HG03565 (cell line): ENCODE results near the gene COL16A1.

Source experiments
- ATAC-seq: cut with Tn5 transposase; IDR thresholded peaks from one replicate; pipeline ENCODE4 v1.9.1; 2021; ENCODE audit warnings: mild to moderate bottlenecking, moderate library complexity; ENCODE audit not compliant: unreplicated experiment

The COL16A1 gene

DNA sequence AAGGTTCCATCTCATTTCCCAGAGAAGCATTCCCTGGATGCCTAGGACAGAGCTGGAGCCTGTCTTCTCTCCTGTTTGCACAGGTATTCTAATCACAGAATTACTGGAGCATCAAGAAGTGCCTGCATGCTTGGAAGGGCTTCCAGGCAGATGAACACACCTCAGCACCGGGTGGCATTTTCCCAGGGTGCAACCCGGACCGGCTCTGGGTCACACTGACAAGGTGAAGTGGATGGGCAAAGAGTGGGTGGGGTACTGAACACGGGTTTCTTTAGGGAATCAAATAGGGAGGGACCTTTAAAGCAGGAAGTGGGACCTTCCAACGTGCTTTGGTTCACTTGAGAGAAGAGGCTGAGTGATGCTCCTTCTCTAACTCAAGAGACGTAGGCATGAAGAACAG, 52.1 kb downstream of the COL16A1 start:
- ATAC-seq, result no peak

GRCh38 chr1:31651089-31651420, 52.8 kb downstream of the COL16A1 start:
- ATAC-seq, result no peak

DNA sequence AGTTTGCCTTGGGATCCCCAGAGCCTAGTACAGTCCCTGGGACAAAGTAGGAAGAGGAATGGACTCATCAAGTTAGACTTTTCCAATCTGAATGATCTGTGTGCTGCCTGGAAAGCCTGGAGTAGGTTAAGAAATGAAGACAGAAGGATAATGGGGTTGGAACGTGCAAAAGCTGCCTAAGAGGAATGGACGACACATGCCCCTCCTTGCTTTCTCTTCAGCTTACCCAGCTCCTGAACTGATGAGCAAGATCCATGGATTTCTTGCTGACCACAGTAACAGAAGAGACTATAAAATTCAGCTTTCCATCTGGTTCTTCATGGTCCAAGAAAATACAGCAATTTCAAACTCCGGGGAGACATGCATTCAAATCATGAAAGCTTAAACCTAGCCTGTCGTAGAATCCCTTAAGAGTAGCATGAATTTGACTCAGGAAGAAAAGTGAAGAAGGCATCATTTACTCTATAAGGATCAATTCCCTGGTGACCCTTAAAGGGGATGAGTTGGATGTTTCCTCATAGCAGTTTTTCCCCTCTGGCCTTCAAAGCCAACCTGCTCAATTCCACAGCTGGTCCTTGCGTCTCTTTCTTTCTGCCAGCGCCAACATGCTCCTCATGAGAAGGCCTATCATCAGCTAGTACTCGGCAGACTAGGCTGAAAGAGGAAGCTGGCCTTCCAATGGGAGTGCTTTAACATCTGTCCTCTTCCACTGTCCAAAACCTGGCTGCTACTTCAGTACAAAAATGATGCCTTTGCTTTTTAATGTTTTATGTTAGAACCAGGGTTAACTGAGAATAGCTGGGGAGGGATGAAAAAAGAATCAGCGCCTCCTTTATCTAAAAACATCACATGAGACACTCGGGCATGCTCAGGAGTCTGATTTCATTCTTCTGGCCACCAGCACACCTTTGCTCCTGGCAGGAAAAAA, 53.4 kb downstream of the COL16A1 start:
- ATAC-seq, result no peak

DNA sequence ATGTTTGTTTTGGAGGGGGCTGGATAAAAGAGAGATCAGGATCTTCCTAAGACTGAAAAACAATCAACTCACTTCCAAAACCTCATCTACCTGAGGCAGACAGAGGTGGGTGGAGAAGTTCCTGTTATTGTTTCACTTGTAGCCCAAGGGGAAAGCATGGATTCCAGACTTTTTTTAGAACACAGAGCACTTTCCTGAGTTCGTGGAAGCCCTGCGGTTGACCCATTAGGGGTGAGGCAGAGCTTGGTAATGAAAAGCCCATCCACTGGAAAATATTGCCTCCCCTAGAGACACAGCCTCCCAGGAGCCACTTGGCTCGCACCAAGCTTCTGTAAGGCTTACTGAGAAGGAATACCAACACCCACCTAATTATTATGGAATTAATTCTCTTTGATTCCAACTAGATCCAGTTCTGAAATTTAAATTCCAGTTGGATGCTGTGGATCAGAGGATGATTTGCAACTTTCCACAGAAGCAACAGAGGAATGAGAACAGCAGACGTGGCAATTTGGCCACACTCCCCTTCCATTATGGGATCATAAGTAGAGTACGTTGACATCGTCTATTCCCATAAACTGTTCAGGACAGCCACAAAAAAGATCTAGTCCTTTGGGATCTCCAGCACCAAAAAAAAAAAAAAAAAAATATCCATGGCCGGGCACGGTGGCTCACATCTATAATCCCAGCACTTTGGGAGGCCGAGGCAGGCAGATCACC, 55.0 kb downstream of the COL16A1 start:
- no peak for ATAC-seq

GRCh38 chr1:31648190-31648589, 55.6 kb downstream of the COL16A1 start:
- ATAC-seq, result no peak

DNA sequence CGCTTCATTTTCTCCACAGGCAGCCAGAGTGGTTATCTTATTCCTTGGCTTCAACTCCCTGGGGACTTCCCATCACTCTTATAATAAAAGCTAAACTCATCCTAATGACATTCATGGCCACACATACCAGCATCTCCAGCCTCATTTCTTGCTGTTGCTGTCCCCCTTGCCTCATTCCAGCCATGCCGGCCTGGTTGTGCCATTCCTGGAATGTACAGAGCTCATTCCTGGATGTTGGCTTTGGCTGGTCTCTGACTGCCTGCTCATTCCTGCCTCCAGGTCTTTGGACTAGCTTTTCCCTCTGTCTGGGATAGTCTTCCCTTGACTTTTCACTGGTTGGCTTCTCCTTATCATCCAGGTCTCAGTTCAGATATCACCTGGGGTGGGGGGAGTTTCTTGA, 56.7 kb downstream of the COL16A1 start:
- ATAC-seq, result no peak

GRCh38 chr1:31646259-31646960, 57.4 kb downstream of the COL16A1 start:
- no peak for ATAC-seq

DNA sequence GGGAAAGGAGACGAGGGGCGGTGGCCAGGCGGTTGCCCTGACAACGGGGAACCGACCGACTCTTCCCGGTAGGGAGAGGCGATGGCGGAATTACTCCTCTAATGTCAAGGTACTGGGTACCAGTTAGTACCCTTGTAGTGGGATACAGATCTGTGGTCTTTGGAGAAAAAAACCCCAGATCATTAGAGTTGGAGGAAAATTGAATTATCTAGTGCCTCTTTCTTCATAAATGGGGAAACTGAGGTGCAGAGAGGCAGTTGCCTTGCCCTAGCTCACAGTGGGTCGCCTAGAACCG, 58.6 kb downstream of the COL16A1 start:
- ATAC-seq, result no peak

GRCh38 chr1:31644560-31645273, 59.1 kb downstream of the COL16A1 start, which contains the start of gene PEF1:
TSS of gene PEF1 (minus strand) at chr1:31644876. CDS start at chr1:31644864, 12 bp downstream.
- ATAC-seq, result peak; percentile 66

DNA sequence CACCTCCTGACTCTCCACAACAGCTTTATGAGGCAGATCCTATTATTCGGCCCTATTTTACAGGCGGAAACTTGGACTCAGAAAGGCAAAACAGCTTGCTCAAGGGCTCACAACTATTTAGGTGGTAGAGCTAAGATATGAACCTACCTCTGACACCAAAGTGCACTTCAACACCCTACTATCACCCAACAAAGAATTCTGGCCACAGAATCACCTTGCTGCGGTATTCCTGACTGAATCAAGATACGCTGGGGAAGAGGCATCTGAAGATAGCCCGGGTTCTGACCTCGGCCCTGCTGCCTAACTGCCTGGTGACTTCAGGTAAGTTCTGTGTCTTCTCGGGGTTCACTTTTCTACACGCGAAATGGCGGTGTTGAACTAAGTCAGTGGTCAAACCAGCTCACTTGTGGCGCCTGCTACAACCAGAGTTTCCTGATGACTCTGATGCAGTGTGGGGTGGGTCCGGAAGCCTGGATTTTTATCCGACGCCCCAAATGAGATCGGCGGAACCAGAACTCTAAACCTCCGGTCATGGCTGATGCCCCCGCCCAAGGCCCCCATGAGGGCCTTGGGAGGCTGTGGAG, 59.7 kb downstream of the COL16A1 start:
- ATAC-seq, result no peak

- ATAC-seq, result no peak
These were observed 60.9 kb downstream of the COL16A1 start for GRCh38 chr1:31642897-31643296.

GRCh38 chr1:31642366-31642765, 61.5 kb downstream of the COL16A1 start:
- no peak for ATAC-seq

DNA sequence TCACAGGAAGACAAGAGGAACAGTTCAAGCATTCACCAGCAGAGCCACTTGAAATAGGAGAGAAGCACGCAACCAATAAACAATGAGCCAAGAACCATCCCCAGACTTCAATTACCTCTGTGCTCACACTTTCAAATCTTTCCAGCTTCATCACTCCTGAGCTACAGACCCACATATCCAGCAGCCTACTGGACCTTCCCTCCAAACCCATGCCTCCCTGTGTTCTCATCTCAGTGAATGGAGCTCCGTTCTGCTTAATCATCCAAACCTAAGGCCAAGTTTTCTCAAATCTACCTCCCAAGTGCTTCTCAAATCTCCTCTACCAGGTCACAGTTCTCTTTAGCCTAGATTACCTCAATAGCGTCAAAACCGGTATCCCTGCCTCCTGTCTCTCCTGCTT, 62.9 kb downstream of the COL16A1 start:
- no peak for ATAC-seq

GRCh38 chr1:31640179-31640578, 63.6 kb downstream of the COL16A1 start:
- ATAC-seq, result no peak

- ATAC-seq, result no peak
These were observed 64.3 kb downstream of the COL16A1 start for GRCh38 chr1:31639543-31639942.

GRCh38 chr1:31637915-31638673, 65.7 kb downstream of the COL16A1 start:
- ATAC-seq, result no peak

GRCh38 chr1:31633117-31633516, 70.7 kb downstream of the COL16A1 start:
- no peak for ATAC-seq

GRCh38 chr1:31632649-31633048, 71.2 kb downstream of the COL16A1 start:
- ATAC-seq, result no peak

DNA sequence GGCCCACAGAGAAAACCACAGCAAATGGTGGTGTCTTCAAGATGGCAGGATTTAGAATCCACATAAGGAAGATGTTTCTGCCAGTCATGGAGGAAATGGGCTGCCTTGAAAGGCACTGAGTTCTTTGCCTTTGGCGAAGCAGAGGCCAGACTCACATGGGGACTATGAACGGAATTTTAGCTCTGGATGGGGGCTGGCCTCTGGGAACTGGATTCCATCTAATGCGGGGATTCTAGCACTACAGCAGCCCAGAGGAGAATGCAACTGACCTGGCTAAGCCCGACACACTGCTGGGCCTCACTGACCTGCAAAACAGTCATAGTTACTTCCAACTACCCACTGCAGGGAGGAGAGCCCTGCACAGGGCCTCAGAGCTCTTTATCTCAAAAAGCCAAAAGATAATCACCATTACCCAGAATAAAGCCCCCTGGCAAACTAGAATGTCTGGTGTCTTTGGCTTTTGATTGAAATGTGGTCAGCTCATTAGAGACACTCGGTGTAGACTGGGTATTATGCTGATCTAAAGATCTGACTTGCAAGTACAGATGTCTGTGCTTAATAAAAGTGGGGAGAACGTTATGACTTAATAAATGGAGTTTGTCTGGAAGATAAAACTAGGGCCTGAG, 74.8 kb downstream of the COL16A1 start:
- ATAC-seq, result no peak
